ENCODE data around the gene MLPH.

Gene MLPH

DNA sequence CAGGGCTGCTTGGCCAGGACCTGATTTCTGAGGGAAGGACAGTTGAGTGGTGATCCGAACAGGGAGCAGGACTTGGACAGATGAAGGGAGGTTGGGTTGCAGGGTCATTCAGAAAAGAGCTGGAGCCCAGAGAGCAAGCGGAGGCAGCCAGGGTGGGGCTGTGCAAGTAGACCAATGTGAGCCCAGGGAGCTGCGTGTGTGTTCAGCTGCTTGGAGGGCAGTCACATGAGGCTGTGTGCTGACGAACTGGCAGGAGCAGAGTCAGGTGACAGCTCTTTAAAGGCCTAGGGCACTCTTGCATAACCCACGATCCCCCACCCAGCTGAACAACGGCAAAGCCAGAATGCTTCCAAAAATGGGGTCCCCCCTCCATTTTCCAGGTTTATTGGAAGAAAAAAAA, 4.6 kb upstream of the MLPH start:
- no peak for DNase-seq

DNA sequence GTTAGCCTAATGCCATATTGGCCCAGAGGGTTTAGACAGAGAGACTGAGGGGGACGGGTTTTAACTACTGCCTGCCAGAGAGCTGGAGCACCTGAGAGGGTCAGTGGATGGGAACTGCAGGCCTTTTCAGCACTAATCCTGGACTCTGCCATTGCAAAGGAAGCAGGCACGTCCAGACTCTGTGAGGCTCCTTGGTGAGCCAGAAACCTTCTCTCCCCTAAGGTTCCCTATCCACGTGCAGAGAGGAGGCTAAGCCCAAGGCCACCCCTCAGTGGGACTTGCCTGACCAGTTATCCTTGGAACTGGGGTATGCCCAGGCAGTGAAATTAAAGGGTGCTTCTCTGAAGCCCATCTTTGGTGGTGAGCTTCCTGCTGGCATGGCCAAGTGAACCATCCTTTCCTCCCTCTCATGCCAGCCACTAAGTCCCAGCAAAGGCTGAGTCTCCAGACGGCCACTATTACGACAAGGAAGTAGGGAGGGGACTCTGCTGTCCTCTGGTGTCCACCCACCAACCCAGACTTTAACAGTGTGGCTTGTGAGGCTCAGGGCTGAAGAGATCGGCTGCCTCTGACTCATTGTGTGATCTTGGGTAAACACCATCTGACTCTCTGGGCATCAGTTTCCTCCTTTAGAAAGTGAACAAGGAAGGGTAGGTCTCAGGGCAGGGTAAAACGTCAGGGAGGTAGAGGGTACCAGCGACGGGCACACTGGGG, 3.9 kb upstream of the MLPH start:
- no peak for DNase-seq

DNA sequence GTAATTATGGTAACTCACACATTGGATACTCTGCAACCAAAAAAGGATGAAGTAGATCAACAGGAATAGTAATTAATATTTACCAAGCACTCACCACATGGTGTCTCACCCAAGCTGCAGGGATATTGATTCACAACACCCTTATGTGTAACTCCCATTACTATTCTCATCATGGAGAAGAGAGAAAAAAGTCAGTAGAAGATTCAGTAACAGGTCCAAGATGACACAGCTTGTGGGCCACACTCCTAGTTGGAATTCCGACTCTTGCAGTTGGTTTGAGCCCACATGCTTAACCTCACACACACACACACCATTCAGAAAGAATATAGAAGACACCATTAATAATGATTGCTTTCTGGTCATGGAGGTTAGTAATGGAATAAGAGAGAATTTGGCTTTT, 1.7 kb upstream of the MLPH start:
- no peak for DNase-seq

DNA sequence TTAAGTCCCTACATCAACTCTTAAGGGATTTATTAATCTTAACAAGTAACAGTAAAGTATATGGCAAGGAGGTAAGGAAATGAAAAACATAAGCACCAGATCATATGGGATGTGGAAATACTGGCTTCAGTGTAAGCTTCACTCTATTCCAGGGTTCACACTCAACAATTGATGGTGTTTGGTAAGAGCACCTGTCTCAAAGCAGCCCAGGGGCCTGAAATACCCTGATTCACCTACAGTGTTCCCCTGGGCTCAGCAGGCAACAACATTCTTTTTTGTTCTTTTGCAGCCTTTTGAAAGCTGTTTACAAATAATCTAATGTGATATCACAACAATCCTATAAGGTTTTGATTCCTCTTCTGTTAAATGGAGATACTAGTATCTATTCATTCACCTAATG, 1.2 kb upstream of the MLPH start:
- no peak for DNase-seq

DNA sequence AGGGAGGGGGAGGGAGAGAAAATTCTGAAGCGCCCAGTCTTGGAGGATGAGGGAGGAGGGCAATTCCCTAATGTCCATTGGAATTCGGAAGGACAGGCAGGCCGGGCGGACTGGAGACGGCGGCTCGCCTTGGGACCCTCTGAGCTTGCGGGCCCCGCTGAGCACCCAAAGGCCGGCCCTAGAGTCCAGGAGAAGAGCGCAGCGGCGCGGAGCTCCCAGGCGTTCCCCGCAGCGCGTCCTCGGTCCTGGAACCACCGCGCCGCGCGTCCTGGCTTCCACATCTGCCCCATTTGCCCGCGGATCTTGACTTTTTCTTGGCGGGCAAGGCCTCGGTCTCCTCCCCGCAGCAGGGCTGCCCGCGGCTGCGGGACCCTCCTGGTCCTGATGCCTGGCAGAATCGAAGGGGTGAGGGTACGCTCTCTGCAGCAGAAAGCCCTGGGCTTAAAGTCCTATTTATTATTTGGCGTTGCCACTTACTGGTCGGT, 675 bp upstream of the MLPH start:
- DNase-seq = no peak

DNA sequence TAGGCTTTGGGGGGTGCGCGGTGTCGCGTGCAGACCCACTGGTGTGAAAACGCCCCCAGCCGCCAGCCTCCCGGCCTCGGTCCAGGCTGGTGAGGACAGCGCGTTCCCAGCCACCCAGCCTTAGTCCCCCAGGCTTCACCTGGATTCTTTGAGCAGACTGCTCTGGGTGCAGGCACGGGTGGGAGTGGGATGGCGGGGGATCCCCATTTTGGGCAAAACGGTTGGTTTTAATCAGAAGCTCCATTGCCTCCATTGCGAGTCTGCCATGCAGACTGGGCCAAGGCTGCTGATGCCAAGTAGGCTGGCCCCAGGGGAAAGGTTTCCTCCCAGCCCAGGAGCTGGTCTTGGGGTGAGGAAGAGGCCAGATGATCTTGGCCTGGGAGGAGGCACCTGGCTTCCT, 445 bp downstream of the MLPH start:
- DNase-seq = no peak

DNA sequence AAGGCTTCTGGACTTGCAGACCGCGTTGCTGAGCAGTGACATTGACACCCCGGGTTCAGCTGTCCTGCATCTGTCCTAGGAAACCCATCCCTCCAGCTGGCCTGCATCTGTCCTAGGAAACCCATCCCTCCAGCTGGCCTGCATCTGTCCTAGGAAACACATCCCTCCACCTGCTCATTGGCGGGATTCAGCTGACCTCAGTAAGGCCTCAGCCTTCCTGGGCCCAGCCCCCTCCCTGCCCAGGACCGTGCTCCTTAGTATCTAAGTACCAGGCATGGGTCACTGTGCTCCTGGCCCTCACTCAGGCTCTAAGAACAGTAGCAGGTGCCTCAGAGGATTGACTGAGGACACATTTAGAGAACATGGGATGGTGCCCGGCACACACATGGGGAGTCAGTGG, 1.2 kb downstream of the MLPH start:
- no peak for DNase-seq

DNA sequence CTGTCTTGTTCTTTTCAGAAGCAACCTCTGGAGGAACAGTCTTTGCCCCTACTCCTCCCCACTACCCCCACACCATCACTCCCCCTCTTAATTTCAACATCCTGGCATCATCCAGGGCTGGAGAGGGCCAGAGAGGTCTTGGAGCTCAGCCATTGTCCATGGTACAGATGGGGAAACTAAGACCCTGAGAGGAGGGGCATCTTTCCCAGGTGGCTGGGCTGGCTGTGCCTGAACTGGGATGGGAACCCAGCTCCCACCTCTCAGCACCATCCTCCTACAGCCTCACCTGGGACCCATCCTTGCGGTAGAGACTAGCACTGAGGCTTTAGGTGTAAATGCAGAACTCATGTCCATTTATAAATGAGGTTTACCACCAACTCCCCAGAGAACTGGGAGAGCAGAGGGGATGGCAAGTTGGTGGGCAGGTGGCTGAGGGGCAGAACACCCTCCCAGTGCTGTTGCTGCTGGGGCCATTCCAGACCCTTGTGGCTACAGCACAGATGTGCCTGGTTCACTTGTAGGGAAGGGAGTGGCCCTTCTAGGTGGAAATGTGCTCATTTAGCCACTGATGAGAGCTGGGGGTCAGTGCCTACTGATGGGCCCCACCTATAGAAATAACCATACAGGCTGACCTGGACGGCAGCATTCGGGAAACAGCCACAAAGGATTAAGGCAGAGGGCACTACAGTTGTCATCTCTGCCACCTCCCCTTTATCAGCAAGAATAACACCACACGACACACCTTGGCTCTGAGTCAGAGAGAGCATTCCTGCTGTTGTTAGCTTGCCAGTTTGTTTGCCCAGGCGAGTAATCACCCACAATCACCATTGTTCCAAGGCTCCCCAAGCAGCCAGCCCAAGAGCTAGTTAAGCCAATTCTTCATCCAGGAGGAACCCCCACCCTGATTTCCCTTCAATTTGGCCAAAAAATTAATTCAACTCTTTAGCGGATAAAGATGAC, 2.1 kb downstream of the MLPH start:
- DNase-seq = no peak

DNA sequence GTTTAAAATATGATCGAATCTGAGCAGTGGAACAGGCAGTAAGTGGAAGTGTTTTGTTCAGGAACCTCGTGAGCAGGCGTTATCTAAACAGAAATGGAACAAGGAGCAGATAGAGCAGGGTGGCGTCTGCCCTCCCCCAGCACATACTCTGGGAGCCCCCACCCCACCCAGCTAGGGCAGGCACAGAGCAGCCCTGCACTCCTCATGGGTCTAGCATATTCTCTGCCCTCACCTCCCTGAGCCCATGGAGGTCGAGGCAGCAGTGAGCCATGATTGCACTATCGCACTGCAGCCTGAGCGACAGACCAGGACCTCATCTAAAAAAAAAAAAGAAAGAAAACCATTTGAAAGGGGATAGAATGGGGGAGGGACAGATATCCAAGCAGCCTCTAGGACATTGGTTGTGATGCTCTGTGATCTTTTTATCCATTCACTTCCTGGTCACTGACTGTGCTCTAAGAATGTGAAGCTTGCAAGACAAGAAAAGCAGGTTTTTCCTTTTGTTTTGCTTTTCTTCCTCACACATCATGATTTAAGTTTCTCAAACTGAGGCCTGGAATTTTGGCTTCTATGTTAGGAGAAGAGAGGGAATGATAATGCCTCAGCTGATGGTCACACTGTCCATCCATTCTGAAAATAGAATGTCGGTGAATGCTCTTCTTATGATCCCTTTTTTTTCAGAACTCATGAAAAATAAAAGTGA, 3.1 kb downstream of the MLPH start:
- no peak for DNase-seq

DNA sequence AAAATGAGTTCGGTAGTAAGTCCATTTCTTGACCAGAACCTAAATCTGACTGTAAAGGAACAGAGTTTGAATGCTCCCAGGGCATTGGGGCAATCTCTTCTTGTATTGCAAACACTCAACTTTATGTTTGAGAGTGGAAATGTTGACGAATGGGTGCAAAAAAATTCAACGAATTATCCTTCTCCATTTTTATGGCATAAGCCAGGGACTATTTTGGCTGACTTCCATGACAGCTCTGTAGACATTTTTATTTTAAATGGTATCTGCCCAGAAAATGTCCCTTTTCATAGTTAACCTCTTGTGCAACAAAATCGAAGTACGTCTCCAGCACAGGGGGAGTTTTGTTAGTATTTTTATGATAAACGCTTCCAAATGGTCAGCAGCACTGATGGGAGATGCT, 3.7 kb downstream of the MLPH start:
- no peak for DNase-seq

DNA sequence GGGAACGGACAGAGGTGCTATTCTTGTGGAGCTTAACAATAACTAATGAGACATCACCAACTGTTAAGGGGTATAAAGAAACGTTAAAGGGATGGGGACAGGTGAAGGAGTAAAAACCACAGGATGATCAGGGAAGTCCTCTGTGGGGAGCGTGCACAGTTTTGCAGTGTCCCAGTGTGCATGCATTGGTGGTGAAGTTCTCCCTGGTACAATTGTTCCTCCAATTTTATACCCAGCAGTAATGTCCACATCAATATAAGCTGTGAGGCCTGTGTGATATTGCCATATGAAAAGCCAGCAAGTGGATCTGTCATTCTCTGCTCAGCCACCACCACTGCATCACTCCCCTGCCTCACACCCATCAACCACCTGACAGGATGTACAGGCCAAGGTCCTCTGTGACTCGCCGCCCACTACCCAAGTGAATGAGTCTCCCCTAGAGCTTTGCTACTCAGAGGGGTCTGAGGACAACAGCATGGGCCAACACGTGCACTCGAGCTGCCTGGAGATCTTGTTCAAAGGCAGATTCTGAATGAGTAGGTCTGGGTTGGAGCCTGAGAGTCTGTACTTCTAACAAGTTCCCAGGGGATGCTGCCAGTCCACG, 4.6 kb downstream of the MLPH start:
- no peak for DNase-seq

DNA sequence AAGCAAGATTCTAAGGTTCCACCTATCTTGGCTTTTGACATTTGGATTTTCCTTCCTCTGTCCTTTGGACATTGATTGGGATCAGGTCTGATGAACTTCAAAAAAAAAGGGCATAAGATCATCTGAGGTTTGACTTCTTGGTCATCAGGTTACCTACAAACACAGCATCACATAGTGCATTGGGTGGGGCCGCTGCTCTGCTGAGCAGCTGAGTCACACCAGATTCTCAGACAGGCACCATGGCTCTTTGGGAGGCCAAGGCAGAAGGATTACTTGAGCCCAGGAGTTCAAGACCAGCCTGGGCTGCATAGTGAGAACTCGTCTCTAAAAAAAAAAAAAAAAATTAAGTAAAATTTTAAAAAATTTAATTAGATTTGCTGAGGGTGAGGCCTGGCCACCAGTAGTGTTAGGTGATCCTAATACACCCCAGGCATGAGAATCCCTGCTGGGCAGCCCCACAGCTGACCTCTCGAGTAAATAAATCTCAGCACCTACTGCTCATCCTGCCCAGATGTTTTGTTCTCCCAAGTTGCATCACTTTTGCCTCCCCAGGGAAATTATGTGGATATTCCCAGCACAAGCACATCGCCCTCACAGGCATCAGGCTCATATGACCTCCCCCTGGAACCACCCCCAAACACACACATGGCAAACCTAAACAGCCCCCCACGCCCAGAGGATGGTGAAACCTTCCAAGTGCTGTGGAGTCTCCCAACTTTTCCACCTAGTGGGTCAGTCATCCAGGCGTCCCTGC, 5.3 kb downstream of the MLPH start:
- DNase-seq = no peak

DNA sequence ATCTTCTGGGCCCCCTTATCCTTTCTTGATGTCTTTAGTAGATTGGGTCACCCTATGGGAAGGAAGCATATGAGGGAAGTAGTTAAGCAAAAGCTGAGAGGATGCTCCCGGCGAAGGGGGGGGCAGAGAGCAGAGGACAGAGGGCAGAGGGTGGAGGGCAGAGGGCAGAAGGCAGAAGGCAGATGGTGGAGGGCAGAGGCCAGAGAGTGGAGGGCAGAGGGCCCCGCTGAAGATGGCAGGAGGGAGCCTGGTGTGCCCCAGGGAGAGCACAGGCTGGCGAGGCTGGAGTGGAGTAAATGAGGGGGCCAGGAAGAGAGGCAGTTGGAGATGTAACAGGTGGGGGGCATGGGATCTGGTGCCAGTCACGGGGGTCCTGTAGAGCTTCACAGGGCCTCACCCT, 7.0 kb downstream of the MLPH start:
- no peak for DNase-seq

DNA sequence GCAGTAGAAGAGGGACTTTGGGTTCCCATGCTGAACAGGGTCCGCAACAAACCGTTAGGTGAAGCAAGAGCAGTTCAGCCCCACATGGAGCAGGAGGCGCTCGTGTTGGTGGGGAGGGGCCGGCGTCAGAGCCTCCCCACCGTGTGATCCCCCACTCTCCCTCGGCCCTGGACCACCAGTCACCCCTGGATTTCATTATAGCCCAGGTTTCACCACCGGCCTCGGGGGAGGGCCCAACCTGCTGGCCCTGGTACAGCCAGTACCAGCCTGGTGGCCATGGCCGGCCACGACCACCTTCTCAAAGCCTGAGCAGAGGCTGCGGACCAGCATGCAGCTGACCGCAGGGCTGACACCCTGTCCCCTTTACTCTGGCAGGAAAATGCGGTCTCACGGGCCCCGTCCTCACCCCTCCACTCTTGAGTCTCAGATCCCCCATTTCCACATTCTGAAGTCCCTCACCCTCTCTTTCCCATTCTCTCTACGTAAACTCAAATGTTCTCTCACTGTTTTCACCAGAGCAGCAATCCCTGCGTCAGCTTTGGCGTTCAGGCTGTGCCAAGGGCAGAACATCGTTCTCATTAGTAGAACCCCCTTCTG, 8.6 kb downstream of the MLPH start:
- no peak for DNase-seq

DNA sequence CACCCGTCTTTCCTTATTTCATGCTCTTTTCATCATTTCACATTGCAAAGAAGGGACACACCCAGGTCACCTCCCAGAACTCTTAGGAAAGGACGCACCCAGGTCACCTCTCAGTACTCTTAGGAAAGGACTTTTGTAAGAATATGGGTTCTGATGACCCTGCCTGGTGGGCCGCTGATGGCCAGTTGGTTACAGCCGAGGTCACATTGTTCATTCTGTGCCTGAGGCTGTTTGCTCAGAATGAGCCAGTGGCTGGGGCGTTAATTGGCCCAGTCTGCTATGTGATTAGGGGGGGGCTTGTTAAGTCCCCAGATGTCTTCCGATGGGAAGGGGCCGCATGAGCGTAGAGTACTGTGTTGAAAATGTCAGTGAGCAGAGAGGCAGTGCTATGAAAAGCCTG, 9.4 kb downstream of the MLPH start:
- DNase-seq = no peak

DNA sequence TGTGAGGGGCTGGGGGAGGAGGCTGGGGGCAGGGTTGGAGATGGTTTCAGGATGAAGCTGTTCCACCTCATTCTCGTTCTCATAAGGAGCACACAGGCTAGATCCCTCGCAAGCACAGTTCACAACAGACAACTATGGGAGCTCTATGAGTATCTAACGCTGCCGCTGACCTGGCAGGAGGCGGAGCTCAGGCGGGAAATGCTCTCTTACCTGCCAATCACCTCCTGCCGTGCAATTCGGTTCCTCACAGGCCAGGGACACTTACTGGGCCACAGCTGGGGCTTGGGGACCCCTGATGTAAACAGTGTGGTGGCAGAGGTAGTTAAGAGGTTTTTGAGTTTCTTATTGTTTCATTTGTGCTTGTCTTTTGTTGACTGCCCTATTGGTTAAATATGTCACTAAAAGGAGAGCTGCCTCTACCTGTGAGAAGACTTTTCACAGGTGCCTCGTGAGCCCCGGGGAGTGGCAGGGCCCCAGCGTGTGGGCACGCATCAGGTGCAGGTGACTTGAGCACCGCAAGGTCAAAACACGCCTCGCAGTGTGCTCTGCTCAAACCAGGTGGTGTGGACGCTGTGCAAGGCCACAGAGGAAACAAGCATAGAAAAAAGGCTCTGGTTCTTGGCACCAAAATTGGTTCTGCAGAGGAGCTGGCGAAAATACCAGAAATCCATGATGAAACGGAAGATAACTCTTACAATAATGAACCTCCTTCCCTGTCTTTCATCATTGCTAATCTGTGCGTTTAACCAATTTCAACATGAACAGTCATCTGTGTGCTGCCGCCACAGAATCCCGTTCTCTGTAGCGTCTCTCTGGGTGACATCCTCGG, 10.2 kb downstream of the MLPH start:
- no peak for DNase-seq

DNA sequence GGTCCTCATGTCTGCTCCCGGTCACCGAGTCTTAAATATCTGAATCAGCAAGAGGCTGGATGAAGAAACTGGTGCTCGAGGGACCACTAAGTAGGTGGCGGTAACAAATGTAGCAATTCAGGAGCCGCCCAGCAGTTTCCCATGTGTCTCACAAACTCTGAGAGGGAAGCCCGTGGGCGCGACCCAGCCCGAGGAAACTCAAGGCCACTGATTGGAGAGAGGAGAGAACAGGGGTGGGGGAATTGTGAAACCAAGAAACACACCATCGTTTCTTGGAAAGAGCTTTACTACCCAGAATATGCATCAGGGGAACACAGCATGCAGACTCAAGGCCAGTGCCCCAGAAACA, 10.8 kb downstream of the MLPH start:
- DNase-seq = no peak

DNA sequence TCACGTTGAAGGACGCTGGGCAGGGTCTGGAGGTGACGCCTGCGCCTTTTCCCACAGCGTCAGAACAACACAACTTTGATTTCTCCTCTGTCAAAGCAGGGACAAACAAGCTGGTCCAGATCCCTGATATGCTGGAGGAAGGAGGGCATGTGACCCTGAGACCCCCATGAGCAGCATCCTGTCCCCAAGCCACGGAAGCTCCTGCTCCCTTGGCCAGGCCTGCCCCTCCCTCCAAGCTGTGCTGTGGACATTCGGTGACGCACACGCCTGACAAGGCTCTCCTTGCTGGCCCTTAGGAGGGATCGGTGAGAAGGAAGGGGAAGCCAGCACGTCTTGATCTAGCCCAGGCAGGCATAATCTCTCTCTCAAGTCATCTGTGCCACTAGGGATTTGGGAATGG, 11.3 kb downstream of the MLPH start:
- DNase-seq = no peak

DNA sequence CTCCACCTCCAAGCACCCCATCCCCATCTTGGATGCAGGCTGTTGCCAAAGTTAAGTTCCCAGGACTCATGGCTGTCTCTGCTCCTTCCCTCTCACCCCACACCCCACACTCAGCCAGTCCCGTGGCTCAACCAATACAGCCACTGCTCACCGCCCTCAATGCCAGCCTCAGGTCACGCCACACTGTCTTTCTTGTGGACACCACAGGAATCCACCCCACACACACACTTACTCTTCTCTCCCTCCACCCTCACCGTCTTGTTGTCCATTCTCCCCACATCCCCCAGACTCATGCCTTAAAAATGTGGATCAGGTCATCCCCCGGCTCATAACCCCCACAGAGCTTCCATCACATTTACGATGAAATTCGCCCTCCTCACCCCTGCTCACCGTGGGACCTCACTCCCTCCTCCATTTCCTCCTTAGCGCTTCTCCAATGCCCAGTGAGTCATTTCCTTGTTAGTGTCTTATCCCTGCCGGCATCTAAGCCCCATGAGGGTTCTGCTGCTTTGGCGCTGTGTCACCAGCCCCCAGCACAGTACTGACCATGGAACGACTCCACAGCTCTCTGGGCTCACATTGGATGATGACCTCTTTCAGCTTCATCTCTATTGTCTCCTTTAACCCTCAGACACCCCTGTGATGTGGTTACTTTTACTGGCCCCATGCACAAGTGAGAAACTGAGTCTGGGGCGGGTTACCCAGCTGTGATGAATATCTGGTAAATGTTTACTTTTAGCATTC, 13.8 kb downstream of the MLPH start:
- DNase-seq = no peak

DNA sequence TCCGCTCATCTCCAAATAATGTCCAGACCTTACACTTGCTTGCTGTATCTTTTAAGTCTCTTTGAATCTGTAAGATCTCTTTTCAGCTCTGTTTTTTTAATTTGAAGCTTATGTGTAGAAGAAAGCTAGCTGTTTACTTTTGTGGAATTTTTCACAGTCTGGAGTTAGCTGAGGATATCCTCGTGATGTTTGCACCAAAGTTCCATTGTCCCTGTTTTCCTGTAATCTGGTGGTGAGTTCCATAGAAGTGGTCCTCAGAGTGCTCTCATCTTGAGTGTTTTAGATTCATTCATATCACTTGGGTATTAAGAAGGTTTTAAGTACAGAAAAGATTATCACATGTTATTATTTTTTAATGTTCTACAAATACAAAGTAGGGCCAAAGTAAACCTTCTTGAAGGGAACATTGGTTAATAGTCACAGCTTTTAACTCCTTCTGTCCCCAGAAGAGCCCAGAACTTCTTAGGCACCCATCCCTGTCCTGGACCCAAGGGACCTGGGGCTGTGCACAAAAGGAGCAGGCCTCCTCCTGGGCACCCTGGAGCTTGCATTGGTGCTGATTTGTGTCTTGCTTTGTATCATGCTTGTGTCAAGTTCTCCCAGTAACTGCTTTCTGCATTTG, 15.0 kb downstream of the MLPH start:
- no peak for DNase-seq
